Calu3 (cell line): ENCODE data around the gene HNRNPC. TPM values are rescaled to one million over a fixed set of nuclear protein-coding genes. Genes with fewer than 3 reads are reported as not detected.
A peak's percentile ranks its signal among the peaks of the same experiment; 100 is the strongest.
"Not testable (repeated sequence)": the region's sequence is repeated elsewhere in the genome, so short reads cannot be mapped to it uniquely, and the experiment has no call there.

Experiments
- BruUV-seq: library from RNA; stranded (reverse); fragments of 400-500 nt; replicated peaks from 2 replicates; lab custom pipeline; 2021; lab: Mats Ljungman, UMichigan
- CTCF ChIA-PET: fragments of 300-600 bp; sonication (Branson Sonifier 250); formaldehyde crosslinking; loops from one replicate; lab custom pipeline; 2022; ENCODE audit warnings: antibody characterized with exemption; lab: Charles Lee
- DNase-seq: peaks from one replicate; pipeline ENCODE4 v3.0.0; 2022
- H3K27ac Mint-ChIP-seq: one replicate; pipeline ENCODE4 v1.8.0; 2022; ENCODE audit warnings: mixed read lengths; ENCODE audit not compliant: unreplicated experiment
- H3K27me3 Mint-ChIP-seq: one replicate; pipeline ENCODE4 v1.8.0; 2022; ENCODE audit warnings: mixed read lengths; ENCODE audit not compliant: unreplicated experiment
- H3K36me3 Mint-ChIP-seq: one replicate; pipeline ENCODE4 v1.8.0; 2022; ENCODE audit warnings: mild to moderate bottlenecking, moderate library complexity, mixed read lengths; ENCODE audit not compliant: insufficient read depth, unreplicated experiment
- H3K4me1 Mint-ChIP-seq: one replicate; pipeline ENCODE4 v1.8.0; 2022; ENCODE audit warnings: mild to moderate bottlenecking, low read depth, mixed read lengths; ENCODE audit not compliant: unreplicated experiment
- H3K4me3 Mint-ChIP-seq: one replicate; pipeline ENCODE4 v1.8.0; 2022; ENCODE audit warnings: mild to moderate bottlenecking, low read depth, moderate library complexity, mixed read lengths; ENCODE audit not compliant: unreplicated experiment
- H3K9me3 Mint-ChIP-seq: one replicate; pipeline ENCODE4 v1.8.0; 2022; ENCODE audit warnings: low read depth, mixed read lengths; ENCODE audit not compliant: unreplicated experiment
- intact Hi-C: fragments of 100-400 bp; cut with micrococcal nuclease; formaldehyde crosslinking; loops from one replicate; pipeline ENCODE4 v1.10.0; 2022; ENCODE audit not compliant: unreplicated experiment
- total RNA-seq: library from RNA; stranded (reverse); gene quantifications from 2 replicates; pipeline ENCODE4 v1.2.3, GENCODE V29; 2022
- TF ChIP-seq, protein P1 (sequence below): fragments of 200-600 bp; IDR thresholded peaks from one replicate; pipeline ENCODE4 v1.8.0; 2022; ENCODE audit warnings: antibody characterized with exemption; ENCODE audit not compliant: unreplicated experiment

HNRNPC gene
- total RNA-seq, 1 experiment from 2014 or later: 476 TPM

DNA sequence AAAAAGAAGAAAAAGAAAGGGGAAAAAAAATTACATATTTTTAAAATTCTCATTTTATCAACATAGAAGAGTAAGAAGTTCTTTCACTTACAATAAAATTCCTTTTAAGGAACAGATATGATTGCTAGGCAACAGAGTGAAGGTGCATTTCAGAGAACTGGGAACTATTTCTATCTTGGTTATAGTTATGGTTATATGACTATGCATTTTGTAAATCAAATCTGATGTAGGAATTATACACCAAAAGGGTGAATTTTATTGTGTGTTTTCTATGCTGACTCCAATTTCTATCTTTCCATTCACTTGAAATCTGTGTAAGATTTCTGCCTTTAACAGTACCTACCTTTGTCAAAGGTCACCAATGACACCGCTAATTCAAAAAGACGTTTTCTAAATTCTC lies 50.1 kb downstream of the HNRNPC start:
- peak overlapping the region; percentile 21 for H3K27ac Mint-ChIP-seq
- intact Hi-C loops: no loop called here
- BruUV-seq: no TSS peak
- peaks cover 93% of the 10 kb centered on the region for H3K36me3 Mint-ChIP-seq
- H3K4me3 Mint-ChIP-seq: no peak overlapping the region
- DNase-seq: no peak
- no peaks in the 10 kb centered on the region for H3K27me3 Mint-ChIP-seq
- CTCF ChIA-PET: no interaction called here
- peaks cover 35% of the 10 kb centered on the region for H3K4me1 Mint-ChIP-seq
- H3K9me3 Mint-ChIP-seq: no peaks in the 10 kb centered on the region
- TF ChIP-seq, protein P1, sequence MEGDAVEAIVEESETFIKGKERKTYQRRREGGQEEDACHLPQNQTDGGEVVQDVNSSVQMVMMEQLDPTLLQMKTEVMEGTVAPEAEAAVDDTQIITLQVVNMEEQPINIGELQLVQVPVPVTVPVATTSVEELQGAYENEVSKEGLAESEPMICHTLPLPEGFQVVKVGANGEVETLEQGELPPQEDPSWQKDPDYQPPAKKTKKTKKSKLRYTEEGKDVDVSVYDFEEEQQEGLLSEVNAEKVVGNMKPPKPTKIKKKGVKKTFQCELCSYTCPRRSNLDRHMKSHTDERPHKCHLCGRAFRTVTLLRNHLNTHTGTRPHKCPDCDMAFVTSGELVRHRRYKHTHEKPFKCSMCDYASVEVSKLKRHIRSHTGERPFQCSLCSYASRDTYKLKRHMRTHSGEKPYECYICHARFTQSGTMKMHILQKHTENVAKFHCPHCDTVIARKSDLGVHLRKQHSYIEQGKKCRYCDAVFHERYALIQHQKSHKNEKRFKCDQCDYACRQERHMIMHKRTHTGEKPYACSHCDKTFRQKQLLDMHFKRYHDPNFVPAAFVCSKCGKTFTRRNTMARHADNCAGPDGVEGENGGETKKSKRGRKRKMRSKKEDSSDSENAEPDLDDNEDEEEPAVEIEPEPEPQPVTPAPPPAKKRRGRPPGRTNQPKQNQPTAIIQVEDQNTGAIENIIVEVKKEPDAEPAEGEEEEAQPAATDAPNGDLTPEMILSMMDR: no peak

DNA sequence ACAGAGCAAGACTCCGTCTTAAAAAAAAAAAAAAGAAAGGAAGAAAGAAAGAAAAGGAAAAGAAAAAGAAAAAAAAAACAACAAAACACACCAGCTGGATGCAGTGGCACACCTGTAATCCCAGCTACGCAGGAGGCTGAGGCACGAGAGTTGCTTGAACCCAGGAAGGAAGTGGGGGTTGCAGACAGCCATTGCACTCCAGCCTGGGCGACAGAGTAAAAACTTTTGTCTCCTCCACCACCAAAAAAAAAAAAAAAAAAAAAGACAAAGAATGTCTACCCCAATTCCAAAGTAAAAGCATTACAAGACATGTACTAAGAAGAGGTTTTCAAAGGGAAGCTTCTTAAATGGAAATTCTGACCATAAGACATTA lies 53.4 kb downstream of the HNRNPC start:
- no peak for DNase-seq
- Mint-ChIP-seq H3K4me3 (no peak overlapping the region), H3K27ac (no peak overlapping the region), H3K36me3 (peaks cover 94% of the 10 kb centered on the region), H3K27me3 (no peaks in the 10 kb centered on the region), H3K9me3 (no peaks in the 10 kb centered on the region), H3K4me1 (peaks cover 35% of the 10 kb centered on the region)
- intact Hi-C loops: no loop called here
- TF ChIP-seq, protein P1: no peak
- BruUV-seq: no TSS peak
- CTCF ChIA-PET: no interaction called here

DNA sequence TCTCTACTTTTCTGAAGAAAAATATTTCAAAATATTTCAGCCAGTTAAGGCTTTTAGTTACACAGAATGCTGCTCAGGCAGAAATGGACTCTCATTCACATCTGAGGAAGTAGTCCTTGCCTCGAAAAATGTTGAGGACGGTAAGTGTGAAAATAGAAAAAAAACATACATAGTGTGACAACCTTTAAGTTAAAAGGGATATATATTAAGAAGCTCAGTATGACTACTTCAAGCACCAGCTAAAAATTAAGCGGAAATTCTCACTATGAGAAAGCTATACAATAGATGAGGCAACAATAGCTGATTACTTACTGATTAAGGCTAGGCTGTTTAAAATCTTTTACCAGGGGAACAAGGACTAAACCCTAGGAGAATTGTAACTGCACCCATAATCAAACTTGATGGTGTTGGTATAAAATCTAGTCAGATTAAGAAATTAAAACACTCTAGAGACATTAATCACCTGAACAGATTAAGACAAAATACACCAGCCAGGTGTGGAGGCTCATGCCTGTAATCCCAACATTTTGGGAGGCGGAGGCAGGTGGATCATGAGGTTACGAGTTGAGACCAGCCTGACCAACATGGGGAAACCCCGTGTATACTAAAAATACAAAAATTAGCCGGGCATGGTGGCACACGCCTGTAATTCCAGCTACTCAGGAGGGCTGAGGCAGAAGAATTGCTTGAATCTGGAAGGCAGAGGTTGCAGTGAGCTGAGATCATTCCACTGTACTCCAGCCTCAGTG lies 53.9 kb downstream of the HNRNPC start:
- no peak for DNase-seq
- CTCF ChIA-PET: no interaction called here
- peaks cover 91% of the 10 kb centered on the region for H3K36me3 Mint-ChIP-seq

DNA sequence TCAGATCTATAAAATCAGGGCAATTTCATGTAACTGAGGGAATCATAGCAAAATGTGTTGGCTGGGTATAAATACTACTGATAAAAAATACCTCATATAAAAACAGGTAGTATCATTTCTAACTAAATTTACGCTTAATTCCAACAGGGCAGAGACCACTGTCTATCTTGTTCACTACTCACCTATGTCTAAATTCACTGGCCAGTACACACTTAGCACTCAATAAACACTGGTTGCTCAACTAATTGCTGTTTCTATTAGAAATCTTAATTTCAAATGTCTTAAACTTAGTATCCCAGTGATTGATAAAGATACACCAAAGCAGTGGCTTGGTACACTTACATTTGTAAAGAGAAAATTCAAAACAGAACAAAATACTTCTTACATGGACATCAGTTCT lies 55.6 kb downstream of the HNRNPC start:
- Mint-ChIP-seq H3K4me1 (peaks cover 21% of the 10 kb centered on the region), H3K9me3 (no peaks in the 10 kb centered on the region), H3K27ac (no peak overlapping the region), H3K36me3 (peaks cover 89% of the 10 kb centered on the region), H3K4me3 (no peak overlapping the region), H3K27me3 (no peaks in the 10 kb centered on the region)
- TF ChIP-seq, protein P1: no peak
- CTCF ChIA-PET: no interaction called here
- intact Hi-C loops: no loop called here
- DNase-seq: no peak
- BruUV-seq: no TSS peak

More for the DNA sequence above, 53.9 kb downstream of the HNRNPC start:
- no peaks in the 10 kb centered on the region for H3K27me3 Mint-ChIP-seq
- H3K4me1 Mint-ChIP-seq: peaks cover 34% of the 10 kb centered on the region
- intact Hi-C loops: no loop called here
- no TSS peak for BruUV-seq
- no peaks in the 10 kb centered on the region for H3K9me3 Mint-ChIP-seq
- no peak overlapping the region for H3K27ac Mint-ChIP-seq
- no peak overlapping the region for H3K4me3 Mint-ChIP-seq
- TF ChIP-seq, protein P1: no peak

DNA sequence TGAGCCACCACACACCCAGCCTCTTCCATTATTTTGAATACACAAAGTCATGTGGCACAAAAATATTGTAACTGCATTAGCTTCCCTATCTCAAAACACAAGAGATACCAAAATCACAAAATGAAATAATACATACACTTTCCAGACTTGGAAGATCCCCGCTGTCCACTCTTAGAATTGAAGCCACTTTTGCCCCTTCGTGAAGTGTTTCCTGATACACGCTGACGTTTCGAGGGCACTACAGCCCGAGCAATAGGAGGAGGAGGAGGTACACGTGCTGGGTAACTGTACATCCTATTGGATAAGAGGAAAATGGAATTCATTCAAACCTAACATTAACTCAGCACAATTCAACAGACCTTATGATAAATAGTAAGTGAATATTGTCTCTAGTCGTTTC lies 56.4 kb downstream of the HNRNPC start:
- H3K4me1 Mint-ChIP-seq: peaks cover 24% of the 10 kb centered on the region
- H3K27me3 Mint-ChIP-seq, H3K27ac Mint-ChIP-seq: not testable (repeated sequence)

More for the DNA sequence above, 56.4 kb downstream of the HNRNPC start:
- CTCF ChIA-PET: interaction anchor here (0.7 kb wide), 2 partner anchors 8 to 53 kb away, joined by 3 read pairs; no protein-coding TSS in a partner anchor
- DNase-seq, H3K9me3 Mint-ChIP-seq, BruUV-seq, H3K4me3 Mint-ChIP-seq, intact Hi-C loops: not testable (repeated sequence)
- peaks cover 89% of the 10 kb centered on the region for H3K36me3 Mint-ChIP-seq
